H1 (cell line): ENCODE measurements around the gene MKRN1. TPM values are rescaled to one million over a fixed set of nuclear protein-coding genes. Genes with fewer than 3 reads are reported as not detected.

ENCODE experiments used
- CTCF ChIA-PET: fragments of 300-600 bp; sonication (Branson Sonifier 250); formaldehyde crosslinking; loops from one replicate; lab custom pipeline; 2021; ENCODE audit not compliant: partially characterized antibody; lab: Charles Lee
- POLR2A ChIA-PET: fragments of 300-600 bp; sonication (Branson Sonifier 250); formaldehyde crosslinking; loops from one replicate; lab custom pipeline; 2021; ENCODE audit warnings: inconsistent platforms; ENCODE audit not compliant: partially characterized antibody; lab: Charles Lee
- DNase-seq, 2 experiments: peaks; one replicate each; pipeline versions ENCODE4 v3.0.0 to v3.0.0-alpha.2; 2010 to 2022; ENCODE audit warnings: low spot score in 2 of 2, low read depth in 1 of 2, mixed read lengths in 1 of 2
- FAIRE-seq: peaks from 2 replicates; lab custom pipeline; 2011; peaks lifted over from hg19 to GRCh38; lab: Jason Lieb, UNC
- H2AFZ ChIP-seq: 2 replicates; pipeline ENCODE4 v1.8.1; 2012; ENCODE audit warnings: low read length, inconsistent platforms
- H2AK5ac ChIP-seq: 2 replicates; pipeline ENCODE4 v1.6.1; 2013; ENCODE audit warnings: low read depth, low read length
- H2BK120ac ChIP-seq: replicated peaks from 2 replicates; pipeline ENCODE3; 2013; ENCODE audit warnings: low read depth, low read length, inconsistent platforms
- H2BK12ac ChIP-seq: 2 replicates; pipeline ENCODE4 v1.6.1; 2013; ENCODE audit warnings: low read depth, low read length
- H2BK15ac ChIP-seq: 2 replicates; pipeline ENCODE4 v1.6.1; 2013; ENCODE audit warnings: low read length
- H2BK20ac ChIP-seq: 2 replicates; pipeline ENCODE4 v1.6.1; 2013; ENCODE audit warnings: low read length
- H2BK5ac ChIP-seq: 2 replicates; pipeline ENCODE4 v1.6.1; 2013; ENCODE audit warnings: low read depth, low read length
- H3K14ac ChIP-seq: 2 replicates; pipeline ENCODE4 v1.6.1; 2013; ENCODE audit warnings: inconsistent platforms; ENCODE audit not compliant: insufficient read length
- H3K18ac ChIP-seq: 2 replicates; pipeline ENCODE4 v1.6.1; 2013; ENCODE audit warnings: low read length; ENCODE audit errors: extremely low read depth
- H3K23ac ChIP-seq: 2 replicates; pipeline ENCODE4 v1.6.1; 2013; ENCODE audit warnings: inconsistent platforms; ENCODE audit not compliant: insufficient read length
- H3K23me2 ChIP-seq: 2 replicates; pipeline ENCODE4 v1.6.1; 2013; ENCODE audit warnings: low read depth, low read length
- H3K27ac ChIP-seq: 2 replicates; pipeline ENCODE4 v1.6.1; 2011; ENCODE audit warnings: low read depth, low read length, inconsistent platforms
- H3K27me3 ChIP-seq, 4 experiments: replicated peaks in 1 of 4; 1 replicate in 1 of 4; 2 replicates in 3 of 4; pipeline versions ENCODE4 v1.6.1 to v1.8.1; 2011 to 2013; ENCODE audit warnings: low read length in 3 of 4, mild to moderate bottlenecking in 3 of 4, inconsistent platforms in 2 of 4, mixed read lengths in 2 of 4, moderate library complexity in 1 of 4; ENCODE audit not compliant: control insufficient read depth in 3 of 4, insufficient read depth in 3 of 4; ENCODE audit errors: extremely low read depth in 1 of 4
- H3K36me3 ChIP-seq, 4 experiments: 2 replicates each; pipeline versions ENCODE4 v1.6.1 to v1.8.1; 2011 to 2013; ENCODE audit warnings: mild to moderate bottlenecking in 4 of 4, low read length in 3 of 4, moderate library complexity in 2 of 4, control low read depth in 1 of 4, inconsistent platforms in 1 of 4; ENCODE audit not compliant: insufficient read depth in 4 of 4, control insufficient read depth in 2 of 4
- H3K4ac ChIP-seq: replicated peaks from 2 replicates; pipeline ENCODE3; 2013; ENCODE audit warnings: low read length, low read depth, mixed read lengths, inconsistent platforms; ENCODE audit not compliant: insufficient read length
- H3K4me1 ChIP-seq, 4 experiments: replicated peaks in 1 of 4; 1 replicate in 1 of 4; 2 replicates in 3 of 4; pipeline versions ENCODE4 v1.6.1 to v1.8.1; 2011 to 2013; ENCODE audit warnings: low read length in 3 of 4, inconsistent platforms in 2 of 4, mixed read lengths in 1 of 4; ENCODE audit not compliant: insufficient read depth in 4 of 4, control insufficient read depth in 3 of 4
- H3K4me2 ChIP-seq, 2 experiments: 2 replicates each; pipeline versions ENCODE4 v1.6.1 to v1.8.1; 2011 to 2013; ENCODE audit warnings: low read depth in 2 of 2, low read length in 2 of 2, control low read depth in 1 of 2, inconsistent platforms in 1 of 2, mild to moderate bottlenecking in 1 of 2; ENCODE audit not compliant: insufficient read depth in 1 of 2
- H3K4me3 ChIP-seq, 4 experiments: fragments of 200-600, 300-600 bp in 1 of 4; sonication (generic), shearing (Covaris generic), sonication (Bioruptor Twin) in 1 of 4; 2 replicates each; pipeline versions ENCODE4 v1.5.1 to v1.8.1; 2011 to 2016; ENCODE audit warnings: low read length in 4 of 4, low read depth in 3 of 4, control low read depth in 2 of 4, inconsistent platforms in 2 of 4, mild to moderate bottlenecking in 2 of 4, mixed read lengths in 1 of 4, moderate library complexity in 1 of 4; ENCODE audit not compliant: insufficient read depth in 2 of 4; ENCODE audit errors: extremely low read depth in 1 of 4
- H3K56ac ChIP-seq: replicated peaks from 2 replicates; pipeline ENCODE3; 2013; ENCODE audit warnings: low read depth, mild to moderate bottlenecking, mixed read lengths, low read length, inconsistent platforms; ENCODE audit not compliant: insufficient read length
- H3K79me1 ChIP-seq: 2 replicates; pipeline ENCODE4 v1.6.1; 2013; ENCODE audit warnings: low read depth, low read length, control low read depth
- H3K79me2 ChIP-seq, 2 experiments: 2 replicates each; pipeline versions ENCODE4 v1.6.1 to v1.8.1; 2012 to 2013; ENCODE audit warnings: low read length in 2 of 2, mild to moderate bottlenecking in 2 of 2, inconsistent platforms in 1 of 2; ENCODE audit not compliant: insufficient read depth in 2 of 2, control insufficient read depth in 1 of 2
- H3K9ac ChIP-seq, 4 experiments: replicated peaks in 1 of 4; 1 replicate in 1 of 4; 2 replicates in 3 of 4; pipeline versions ENCODE4 v1.6.1 to v1.8.1; 2011 to 2013; ENCODE audit warnings: low read depth in 3 of 4, low read length in 3 of 4, control low read depth in 2 of 4, mild to moderate bottlenecking in 2 of 4, moderate library complexity in 2 of 4, inconsistent platforms in 1 of 4; ENCODE audit errors: extremely low read depth in 1 of 4
- H3K9me3 ChIP-seq, 2 experiments: 2 replicates each; pipeline versions ENCODE4 v1.6.1 to v1.8.1; 2012 to 2013; ENCODE audit warnings: mild to moderate bottlenecking in 2 of 2, moderate library complexity in 2 of 2, control low read depth in 1 of 2, inconsistent platforms in 1 of 2, low read depth in 1 of 2, low read length in 1 of 2, mixed read lengths in 1 of 2; ENCODE audit not compliant: insufficient read depth in 2 of 2
- H4K20me1 ChIP-seq, 2 experiments: replicated peaks in 1 of 2; 2 replicates each; pipeline versions ENCODE3 to v1.8.1; 2011 to 2013; ENCODE audit warnings: inconsistent platforms in 2 of 2, low read length in 2 of 2, mild to moderate bottlenecking in 1 of 2; ENCODE audit not compliant: insufficient read depth in 2 of 2, control insufficient read depth in 1 of 2
- H4K5ac ChIP-seq: 2 replicates; pipeline ENCODE4 v1.6.1; 2013; ENCODE audit warnings: low read length, low read depth, mixed read lengths, inconsistent platforms; ENCODE audit not compliant: insufficient read length
- H4K8ac ChIP-seq: 2 replicates; pipeline ENCODE4 v1.8.0; 2013; ENCODE audit warnings: mild to moderate bottlenecking, moderate library complexity, low read length, inconsistent platforms; ENCODE audit not compliant: insufficient read depth; ENCODE audit errors: extremely low read depth
- H4K91ac ChIP-seq: replicated peaks from 2 replicates; pipeline ENCODE3; 2013; ENCODE audit warnings: low read length, mixed read lengths, inconsistent platforms; ENCODE audit not compliant: insufficient read length
- ASH2L ChIP-seq: fragments of 200-600, 300-600 bp; sonication (generic); IDR thresholded peaks from one replicate; pipeline ENCODE4 v1.7.1; 2017; ENCODE audit warnings: low read length
- BRCA1 ChIP-seq: IDR thresholded peaks from 2 replicates; pipeline ENCODE4 v1.6.1; 2012; ENCODE audit warnings: low read depth, low read length, improper control_type of control experiment
- CBX5 ChIP-seq: fragments of 300-800, 300-1000 bp; sonication (generic); IDR thresholded peaks from 2 replicates; pipeline ENCODE4 v1.7.1; 2016; ENCODE audit warnings: antibody characterized with exemption, low read length, low read depth
- CEBPB ChIP-seq: IDR thresholded peaks from 2 replicates; pipeline ENCODE4 v1.6.1; 2012; ENCODE audit warnings: low read depth, low read length
- CHD2 ChIP-seq: IDR thresholded peaks from 2 replicates; pipeline ENCODE4 v1.6.1; 2012; ENCODE audit warnings: low read length, improper control_type of control experiment
- CREB1 ChIP-seq: IDR thresholded peaks from 2 replicates; pipeline ENCODE4 v1.6.1; 2012; ENCODE audit warnings: inconsistent platforms
- EP300 ChIP-seq, 2 experiments: IDR thresholded peaks; 1 replicate in 1 of 2; 2 replicates in 1 of 2; pipeline ENCODE4 v1.6.1; 2011 to 2012; ENCODE audit warnings: low read depth in 2 of 2, low read length in 2 of 2, mild to moderate bottlenecking in 2 of 2, borderline replicate concordance in 1 of 2, inconsistent platforms in 1 of 2, moderate library complexity in 1 of 2
- EZH2 ChIP-seq: fragments of 200-600 bp; sonication (generic); IDR thresholded peaks from 2 replicates; pipeline ENCODE4 v1.7.1; 2012; ENCODE audit warnings: low read depth, mild to moderate bottlenecking, moderate library complexity, low read length, inconsistent platforms; ENCODE audit not compliant: severe bottlenecking
- HDAC6 ChIP-seq: IDR thresholded peaks from one replicate; pipeline ENCODE4 v1.7.1; 2012; ENCODE audit warnings: low read depth, mild to moderate bottlenecking, inconsistent platforms, low read length, moderate library complexity
- JUND ChIP-seq: IDR thresholded peaks from 2 replicates; pipeline ENCODE4 v1.6.1; 2011; ENCODE audit warnings: mild to moderate bottlenecking, improper control_type of control experiment, low read length
- NANOG ChIP-seq: IDR thresholded peaks from 2 replicates; pipeline ENCODE4 v1.6.1; 2011; ENCODE audit warnings: low read length, low read depth, mild to moderate bottlenecking, inconsistent platforms; ENCODE audit not compliant: insufficient read depth, poor library complexity, severe bottlenecking
- RXRA ChIP-seq: IDR thresholded peaks from 2 replicates; pipeline ENCODE4 v1.6.1; 2011; ENCODE audit warnings: low read depth, mild to moderate bottlenecking, low read length, moderate library complexity; ENCODE audit not compliant: insufficient read depth
- SIX5 ChIP-seq: IDR thresholded peaks from 2 replicates; pipeline ENCODE4 v1.6.1; 2011; ENCODE audit warnings: mild to moderate bottlenecking, low read depth, low read length
- TAF1 ChIP-seq: IDR thresholded peaks from 2 replicates; pipeline ENCODE4 v1.6.1; 2011; ENCODE audit warnings: mild to moderate bottlenecking, low read depth, low read length
- ZNF274 ChIP-seq: IDR thresholded peaks from 2 replicates; pipeline ENCODE4 v1.7.0; 2012; ENCODE audit warnings: low read length, borderline replicate concordance; ENCODE audit errors: extremely low read depth
- WGBS, 2 experiments: shearing (Covaris generic) in 1 of 2; methylation state at CpG; one replicate each; pipeline versions ENCODE4 v1.1.6 to v1.1.7; 2013 to 2015; ENCODE audit warnings: low lambda C conversion rate in 2 of 2, mixed read lengths in 2 of 2, inconsistent platforms in 1 of 2, low coverage in 1 of 2, missing lambda C conversion rate in 1 of 2; ENCODE audit not compliant: insufficient replicate concordance in 2 of 2, insufficient coverage in 1 of 2, insufficient read length in 1 of 2; ENCODE audit errors: extremely low coverage in 1 of 2, missing lambda C conversion rate in 1 of 2; 5-methylcytosine and 5-hydroxymethylcytosine counted together
- polyA plus RNA-seq, 7 experiments: library from polyadenylated mRNA; depleted of rRNA in 3 of 7; stranded (reverse) in 5 of 7; unstranded in 2 of 7; fragments of >200 nt in 5 of 7; fragments of 200-250 nt in 2 of 7; gene quantifications; 1 replicate in 5 of 7; 2 replicates in 1 of 7; 4 replicates in 1 of 7; pipeline versions ENCODE4 v1.2.1 to v1.2.3, GENCODE V29; 2011 to 2013; ENCODE audit warnings: missing spikeins in 2 of 7, mixed read lengths in 2 of 7
- total RNA-seq: library from RNA; stranded (reverse); fragmentation: NEBNext Ultra II Directional; extraction: Animal tissue kit (Norgen Biotek cat#: 25700); gene quantifications from 2 replicates; pipeline ENCODE4 v1.2.1, GENCODE V29; 2021

Gene MKRN1
- total and polyA plus RNA-seq, 2 of the 8 experiments (the other 6 are each of a cell fraction or from before 2014, with no cell fraction given), result 46.2 to 99.6 TPM

DNA sequence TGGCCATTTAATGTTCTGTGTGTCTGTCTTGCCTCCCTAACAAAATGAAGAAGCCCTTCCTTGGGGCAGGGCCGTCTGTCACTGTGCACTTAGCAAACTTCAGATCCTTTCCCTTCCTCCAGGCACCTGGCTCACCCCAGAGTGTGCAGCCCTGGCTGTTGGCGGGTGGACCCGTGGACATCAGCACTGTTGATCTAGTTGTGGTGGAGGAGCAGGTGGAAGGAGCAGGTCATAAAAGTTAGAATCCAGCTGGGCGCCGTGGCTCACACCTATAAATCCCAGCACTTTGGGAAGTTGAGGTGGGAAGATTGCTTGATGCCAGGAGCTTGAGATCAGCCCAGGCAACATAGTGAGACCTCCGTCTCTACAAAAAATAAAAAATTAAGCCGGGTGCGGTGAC, 62.7 kb downstream of the MKRN1 start:
- Histone ChIP-seq H3K18ac (no peak overlapping the region), H3K4me2 (no peak overlapping the region), H3K4me3 (no peak overlapping the region), H2BK120ac (no peak overlapping the region), H2AK5ac (no peak overlapping the region), H3K56ac (no peak overlapping the region), H4K8ac (no peak overlapping the region), H3K14ac (no peak overlapping the region), H3K27ac (no peak overlapping the region), H2AFZ (no peak overlapping the region), H3K9ac (no peak overlapping the region), H3K79me2 (no peaks in the 10 kb centered on the region), H3K4me1 (no peaks in the 10 kb centered on the region), H4K20me1 (no peaks in the 10 kb centered on the region), H3K36me3 (peaks cover 0 to 3% (median 0%) of the 10 kb centered on the region in 4 experiments; a peak in 1 of 8 replicates), H2BK12ac (no peak overlapping the region), H3K27me3 (no peaks in the 10 kb centered on the region), H2BK15ac (no peak overlapping the region), H3K9me3 (no peaks in the 10 kb centered on the region), H3K23me2 (0 out of 2 replicates have a peak, but pooled peaks cover 1% of the 10 kb centered on the region), H4K91ac (no peak overlapping the region), H3K4ac (no peak overlapping the region), H2BK5ac (no peak overlapping the region), H4K5ac (no peak overlapping the region), H3K79me1 (no peaks in the 10 kb centered on the region), H2BK20ac (no peak overlapping the region), H3K23ac (no peak overlapping the region)
- ChIA-PET POLR2A (interaction anchor here (0.5 to 1.1 kb wide), 2 partner anchors 137 to 239 kb away, joined by 3 read pairs; no protein-coding TSS in a partner anchor), CTCF (interaction anchor here (1.2 to 1.3 kb wide), 3 partner anchors 27 to 36 kb away, joined by 3 to 5 read pairs (median 3); no protein-coding TSS in a partner anchor)
- FAIRE-seq, result no peak
- no peak for DNase-seq
- WGBS, 2 experiments, result 93% methylated on average over 8 of the region's 8 CpGs; no CpG with 5 or more reads in 1 of the 2 experiments
- no peak for TF ChIP-seq CBX5
- TF ChIP-seq EZH2, result no peak
- TF ChIP-seq JUND, result no peak
- no peak for TF ChIP-seq CEBPB
- TF ChIP-seq SIX5, result no peak
- TF ChIP-seq CHD2, result no peak
- TF ChIP-seq TAF1, result no peak
- TF ChIP-seq ZNF274, result no peak
- TF ChIP-seq BRCA1, result no peak
- TF ChIP-seq NANOG, result no peak
- TF ChIP-seq ASH2L, result no peak
- TF ChIP-seq RXRA, result no peak
- TF ChIP-seq EP300 (IDR thresholded peaks at IDR 0.05; ENCODE audit: borderline replicate concordance in 1 of 2, low read depth in 2 of 2, low read length in 2 of 2), result no peak
- TF ChIP-seq HDAC6, result no peak
- TF ChIP-seq CREB1, result no peak
